Activated CD4-positive, alpha-beta T cell treated with anti-CD3 and anti-CD28 coated beads, Interleukin-2, amount 50 U/mL, for 4 hours (primary cell): ENCODE data around the gene FREM2.

Source experiments
- DNase-seq, 2 experiments: peaks; one replicate each; pipeline ENCODE4 v3.0.0-alpha.2; 2020

FREM2 gene, protein sequence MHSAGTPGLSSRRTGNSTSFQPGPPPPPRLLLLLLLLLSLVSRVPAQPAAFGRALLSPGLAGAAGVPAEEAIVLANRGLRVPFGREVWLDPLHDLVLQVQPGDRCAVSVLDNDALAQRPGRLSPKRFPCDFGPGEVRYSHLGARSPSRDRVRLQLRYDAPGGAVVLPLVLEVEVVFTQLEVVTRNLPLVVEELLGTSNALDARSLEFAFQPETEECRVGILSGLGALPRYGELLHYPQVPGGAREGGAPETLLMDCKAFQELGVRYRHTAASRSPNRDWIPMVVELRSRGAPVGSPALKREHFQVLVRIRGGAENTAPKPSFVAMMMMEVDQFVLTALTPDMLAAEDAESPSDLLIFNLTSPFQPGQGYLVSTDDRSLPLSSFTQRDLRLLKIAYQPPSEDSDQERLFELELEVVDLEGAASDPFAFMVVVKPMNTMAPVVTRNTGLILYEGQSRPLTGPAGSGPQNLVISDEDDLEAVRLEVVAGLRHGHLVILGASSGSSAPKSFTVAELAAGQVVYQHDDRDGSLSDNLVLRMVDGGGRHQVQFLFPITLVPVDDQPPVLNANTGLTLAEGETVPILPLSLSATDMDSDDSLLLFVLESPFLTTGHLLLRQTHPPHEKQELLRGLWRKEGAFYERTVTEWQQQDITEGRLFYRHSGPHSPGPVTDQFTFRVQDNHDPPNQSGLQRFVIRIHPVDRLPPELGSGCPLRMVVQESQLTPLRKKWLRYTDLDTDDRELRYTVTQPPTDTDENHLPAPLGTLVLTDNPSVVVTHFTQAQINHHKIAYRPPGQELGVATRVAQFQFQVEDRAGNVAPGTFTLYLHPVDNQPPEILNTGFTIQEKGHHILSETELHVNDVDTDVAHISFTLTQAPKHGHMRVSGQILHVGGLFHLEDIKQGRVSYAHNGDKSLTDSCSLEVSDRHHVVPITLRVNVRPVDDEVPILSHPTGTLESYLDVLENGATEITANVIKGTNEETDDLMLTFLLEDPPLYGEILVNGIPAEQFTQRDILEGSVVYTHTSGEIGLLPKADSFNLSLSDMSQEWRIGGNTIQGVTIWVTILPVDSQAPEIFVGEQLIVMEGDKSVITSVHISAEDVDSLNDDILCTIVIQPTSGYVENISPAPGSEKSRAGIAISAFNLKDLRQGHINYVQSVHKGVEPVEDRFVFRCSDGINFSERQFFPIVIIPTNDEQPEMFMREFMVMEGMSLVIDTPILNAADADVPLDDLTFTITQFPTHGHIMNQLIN (N-terminal part only)

DNA sequence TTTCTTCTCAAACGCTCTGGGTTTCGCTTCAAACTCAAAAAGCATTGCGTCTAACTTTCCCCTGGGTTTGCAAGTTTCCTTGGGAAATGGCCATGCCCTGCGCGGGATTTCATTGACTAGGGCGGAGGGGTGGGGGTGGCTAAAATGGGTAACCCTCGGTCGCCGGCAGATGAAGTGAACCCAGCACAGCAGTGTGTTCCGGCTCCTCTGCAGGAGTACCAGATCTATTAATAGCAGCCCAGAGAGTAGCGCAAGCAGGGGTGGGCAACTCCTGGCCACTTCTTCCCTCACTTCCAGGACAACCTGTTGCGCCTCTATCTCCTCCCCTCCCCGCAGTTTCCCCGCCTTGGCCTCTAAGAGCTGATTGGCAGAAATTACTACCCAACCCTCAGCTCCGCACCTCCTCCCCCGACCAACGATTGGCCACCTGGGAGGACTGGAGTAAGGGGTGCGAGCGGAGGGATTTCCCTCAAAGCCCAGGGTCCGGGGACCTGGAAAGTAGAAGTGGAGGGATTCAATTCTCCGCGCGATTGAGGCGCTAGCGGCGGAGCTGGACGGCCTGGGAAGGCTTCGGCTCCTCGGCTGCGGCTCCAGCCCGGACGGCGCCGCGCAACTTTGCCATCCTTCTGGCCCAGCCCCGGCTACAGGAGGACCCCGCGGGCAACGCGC, at the start of gene FREM2:
Gene FREM2 (plus strand): TSS at position 501 of the 669 bp plus-strand sequence. CDS start 268 bp downstream, outside the sequence.
- DNase-seq = no peak

DNA sequence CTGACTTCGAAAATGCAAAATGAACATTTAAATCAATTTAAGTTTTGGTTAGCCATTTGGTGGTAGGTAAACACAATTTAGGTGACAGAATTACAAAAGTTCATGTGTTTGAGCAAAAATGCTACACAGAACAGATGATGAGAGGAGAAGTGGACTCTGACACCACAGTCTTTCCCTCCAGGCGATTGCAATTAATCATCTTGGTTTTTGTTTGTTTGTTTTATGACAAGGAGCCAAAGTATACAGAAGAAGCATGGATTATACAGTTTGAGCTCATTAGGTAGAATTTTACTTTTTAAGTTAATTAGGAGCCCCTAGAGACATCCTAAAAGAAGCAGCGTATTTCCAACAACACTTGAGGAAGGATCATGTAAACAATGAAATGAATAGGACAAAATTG, 49.3 kb upstream of the FREM2 start:
- no peak for DNase-seq

- DNase-seq = no peak
Observed at GRCh38 chr13:38641164-38641948, 45.5 kb upstream of the FREM2 start.

DNA sequence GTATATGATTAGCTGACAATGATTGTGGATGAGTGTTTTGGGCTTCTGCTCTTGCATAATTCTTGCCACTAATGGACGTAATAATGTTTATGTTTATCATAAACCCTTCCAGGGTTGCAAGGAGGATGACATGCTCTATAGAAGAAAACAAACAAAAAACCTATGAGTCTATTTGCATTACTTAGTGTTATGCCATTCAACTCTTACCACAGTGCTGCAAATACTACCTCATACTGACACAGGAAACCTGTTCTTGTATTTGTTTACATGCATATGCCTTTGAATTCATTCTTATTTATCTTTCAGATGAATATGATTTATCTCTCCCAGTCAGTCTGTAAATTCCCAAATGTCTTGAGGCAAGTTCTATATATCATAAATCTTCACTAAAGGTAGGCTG, 39.6 kb upstream of the FREM2 start:
- DNase-seq = no peak

GRCh38 chr13:38648912-38649311, 38.0 kb upstream of the FREM2 start:
- no peak for DNase-seq

- DNase-seq = no peak
Observed at GRCh38 chr13:38656699-38657098, 30.2 kb upstream of the FREM2 start.

GRCh38 chr13:38657191-38657590, 29.7 kb upstream of the FREM2 start:
- DNase-seq = no peak

GRCh38 chr13:38658906-38659305, 28.0 kb upstream of the FREM2 start:
- no peak for DNase-seq

GRCh38 chr13:38661010-38661675, 25.7 kb upstream of the FREM2 start:
- DNase-seq = no peak

- no peak for DNase-seq
Observed at GRCh38 chr13:38662362-38662761, 24.5 kb upstream of the FREM2 start.

DNA sequence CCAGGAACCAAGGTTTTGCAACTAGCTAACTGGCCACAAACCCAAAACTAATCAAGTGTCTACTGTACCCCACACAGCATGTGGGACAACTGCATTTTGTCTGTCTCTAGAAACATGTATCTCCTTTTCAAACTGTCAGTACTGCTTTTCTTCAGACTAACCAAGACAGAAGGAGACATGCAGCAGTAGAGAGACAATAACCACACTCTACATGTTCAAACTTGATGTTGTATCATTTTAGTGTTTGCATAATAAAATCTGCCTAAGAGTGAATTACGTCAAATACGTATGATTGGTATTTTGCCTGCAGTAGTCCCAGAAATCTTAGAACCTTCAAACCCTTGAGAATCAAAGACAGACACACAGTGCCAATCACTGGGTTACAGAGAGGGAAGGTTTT, 22.0 kb upstream of the FREM2 start:
- no peak for DNase-seq

GRCh38 chr13:38667526-38668109, 19.3 kb upstream of the FREM2 start:
- no peak for DNase-seq

DNA sequence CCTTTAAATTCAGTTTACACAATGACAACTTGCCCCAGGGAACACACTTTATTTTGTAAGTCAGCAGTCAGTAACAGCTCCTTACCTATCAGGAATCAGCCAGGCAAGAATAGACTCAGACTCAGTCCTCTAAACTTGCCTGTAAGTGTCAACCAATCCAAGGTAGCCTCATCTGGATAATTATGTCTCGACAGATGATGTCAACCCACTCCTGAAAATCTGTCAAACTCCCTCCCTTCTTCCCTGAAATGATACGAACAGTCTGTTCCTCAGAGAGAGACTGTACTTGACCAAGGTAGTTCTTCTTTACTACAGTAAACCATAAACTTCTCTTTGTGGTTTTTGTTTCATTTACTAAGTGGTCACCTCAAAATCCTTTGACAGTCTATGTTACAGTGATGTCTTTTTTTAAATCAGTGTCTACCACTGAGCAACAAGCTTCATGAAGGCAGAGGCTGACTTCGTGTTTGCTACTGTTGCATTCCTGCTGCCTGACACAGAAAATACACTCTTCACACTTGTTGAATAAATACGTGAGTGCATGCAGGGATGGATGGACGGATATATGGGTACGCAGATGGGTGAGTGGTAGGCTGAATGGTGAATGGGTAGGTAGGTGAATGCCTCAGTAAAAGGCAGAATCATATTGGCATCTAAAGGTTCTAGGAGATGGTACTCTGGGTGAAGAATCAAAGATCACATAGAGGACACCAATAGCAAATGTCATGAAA, 17.5 kb upstream of the FREM2 start:
- no peak for DNase-seq

DNA sequence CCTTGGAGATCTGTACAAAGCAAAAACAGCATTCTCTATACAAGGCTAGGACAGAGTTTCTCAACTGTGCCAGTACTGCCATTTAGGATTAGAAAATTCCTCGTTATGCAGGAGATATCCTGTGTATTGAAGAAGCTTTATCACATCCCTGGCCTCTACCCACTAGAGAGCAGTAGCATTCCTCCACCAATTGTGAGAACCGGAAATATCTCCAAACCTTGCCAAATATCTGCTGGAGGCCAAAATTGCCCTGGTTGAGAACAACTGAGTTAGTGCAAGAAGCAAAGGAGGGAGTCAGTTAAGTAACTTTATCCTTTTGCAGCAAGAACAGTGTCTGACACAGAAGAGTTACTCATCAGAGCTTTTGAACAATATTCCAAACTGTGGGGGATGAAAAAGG, 16.2 kb upstream of the FREM2 start:
- no peak for DNase-seq

- DNase-seq = no peak
Observed at GRCh38 chr13:38671980-38672379, 14.9 kb upstream of the FREM2 start.

- DNase-seq = no peak
Observed at GRCh38 chr13:38674208-38674607, 12.7 kb upstream of the FREM2 start.

- DNase-seq = no peak
Observed at GRCh38 chr13:38680912-38681311, 6.0 kb upstream of the FREM2 start.

GRCh38 chr13:38684714-38685113, 2.2 kb upstream of the FREM2 start:
- no peak for DNase-seq

- DNase-seq = no peak
Observed at GRCh38 chr13:38685431-38685830, 1.4 kb upstream of the FREM2 start.

- no peak for DNase-seq
Observed at GRCh38 chr13:38685974-38686576, 802 bp upstream of the FREM2 start.
